Measurements from ENCODE around the gene MSTN. TPM values are rescaled to one million over a fixed set of nuclear protein-coding genes. Genes with fewer than 3 reads are reported as not detected.

The MSTN gene
- total RNA-seq, 2 donors from 2014 or later, result 0.05 to 0.34 TPM

- H3K4me1 ChIP-seq (replicated peaks), result no peaks in the 10 kb centered on the region
- 96% methylated on average over 1 of the region's 1 CpG for WGBS
- no peaks in the 10 kb centered on the region for H3K27me3 ChIP-seq (replicated peaks; ENCODE audit: insufficient read depth)
- no peak overlapping the region for H3K27ac ChIP-seq
- TF ChIP-seq POLR2AphosphoS5 (IDR thresholded peaks at IDR 0.05) (no peak), CTCF (IDR thresholded peaks at IDR 0.05) (no peak), POLR2A (IDR thresholded peaks at IDR 0.05) (no peak)
- H3K36me3 ChIP-seq, result no peaks in the 10 kb centered on the region
- no peak for DNase-seq (ENCODE audit: low spot score)
- intact Hi-C loops (cut with DNase I), result no loop called here
- H3K9me3 ChIP-seq, result no peaks in the 10 kb centered on the region
- no peak overlapping the region for H3K4me3 ChIP-seq
Observed at GRCh38 chr2:190097115-190097514, 34.6 kb upstream of the MSTN start.

GRCh38 chr2:190094316-190094871, 31.9 kb upstream of the MSTN start:
- DNase-seq (ENCODE audit: low spot score), result no peak
- Histone ChIP-seq H3K27ac (no peak overlapping the region), H3K9me3 (no peaks in the 10 kb centered on the region), H3K4me3 (no peak overlapping the region), H3K27me3 (replicated peaks; ENCODE audit: insufficient read depth) (no peaks in the 10 kb centered on the region), H3K4me1 (replicated peaks) (no peaks in the 10 kb centered on the region), H3K36me3 (no peaks in the 10 kb centered on the region)
- intact Hi-C loops (cut with DNase I), result loop anchor here (5.0 kb wide), 1 partner anchor 88 kb away; a partner anchor contains a TSS
- TF ChIP-seq POLR2AphosphoS5 (IDR thresholded peaks at IDR 0.05) (no peak), POLR2A (IDR thresholded peaks at IDR 0.05) (no peak), CTCF (IDR thresholded peaks at IDR 0.05) (no peak)
- WGBS, result 28% methylated on average over 3 of the region's 3 CpGs

GRCh38 chr2:190093793-190094192, 31.3 kb upstream of the MSTN start:
- DNase-seq (ENCODE audit: low spot score), result no peak
- 87% methylated on average over 3 of the region's 3 CpGs for WGBS
- H3K27ac ChIP-seq, result no peak overlapping the region

GRCh38 chr2:190090148-190090547, 27.6 kb upstream of the MSTN start:
- intact Hi-C loops (cut with DNase I), result loop anchor here (5.0 kb wide), 1 partner anchor 92 kb away; a partner anchor contains a TSS
- no peak for TF ChIP-seq CTCF (IDR thresholded peaks at IDR 0.05)
- TF ChIP-seq POLR2AphosphoS5 (IDR thresholded peaks at IDR 0.05), result no peak
- TF ChIP-seq POLR2A (IDR thresholded peaks at IDR 0.05), result no peak
- Histone ChIP-seq H3K9me3 (no peaks in the 10 kb centered on the region), H3K27ac (no peak overlapping the region), H3K4me3 (no peak overlapping the region), H3K27me3 (replicated peaks; ENCODE audit: insufficient read depth) (no peaks in the 10 kb centered on the region), H3K36me3 (no peaks in the 10 kb centered on the region), H3K4me1 (replicated peaks) (no peaks in the 10 kb centered on the region)
- DNase-seq (ENCODE audit: low spot score), result no peak
- 94% methylated on average over 2 of the region's 2 CpGs for whole genome bisulfite sequencing

More at GRCh38 chr2:190093793-190094192, 31.3 kb upstream of the MSTN start:
- H3K27me3 ChIP-seq (replicated peaks; ENCODE audit: insufficient read depth), result no peaks in the 10 kb centered on the region
- H3K36me3 ChIP-seq, result no peaks in the 10 kb centered on the region
- TF ChIP-seq POLR2A (IDR thresholded peaks at IDR 0.05), result no peak
- no peak for TF ChIP-seq CTCF (IDR thresholded peaks at IDR 0.05)
- no peak for TF ChIP-seq POLR2AphosphoS5 (IDR thresholded peaks at IDR 0.05)
- H3K9me3 ChIP-seq, result no peaks in the 10 kb centered on the region
- no peaks in the 10 kb centered on the region for H3K4me1 ChIP-seq (replicated peaks)
- intact Hi-C loops (cut with DNase I), result loop anchor here (5.0 kb wide), 1 partner anchor 89 kb away; a partner anchor contains a TSS
- no peak overlapping the region for H3K4me3 ChIP-seq

- Histone ChIP-seq H3K9me3 (no peaks in the 10 kb centered on the region), H3K4me3 (no peak overlapping the region), H3K27me3 (replicated peaks; ENCODE audit: insufficient read depth) (no peaks in the 10 kb centered on the region), H3K4me1 (replicated peaks) (no peaks in the 10 kb centered on the region), H3K27ac (no peak overlapping the region), H3K36me3 (no peaks in the 10 kb centered on the region)
- TF ChIP-seq CTCF (IDR thresholded peaks at IDR 0.05) (peak; percentile 11 to 80 (median 72)), POLR2A (IDR thresholded peaks at IDR 0.05) (no peak), POLR2AphosphoS5 (IDR thresholded peaks at IDR 0.05) (peak; percentile 19)
- DNase-seq (ENCODE audit: low spot score), result peak; percentile 46
- WGBS, result 32% methylated on average over 4 of the region's 4 CpGs
- intact Hi-C loops (cut with DNase I), result loop anchor here (5.0 to 10.0 kb wide), 4 partner anchors 188 to 426 kb away; partner anchors contain the start of gene HIBCH
Observed at GRCh38 chr2:190088917-190089316, 26.4 kb upstream of the MSTN start.

Measured in prostate gland (tissue), 2 donors.